CD4-positive, alpha-beta T cell (primary cell): Measurements from ENCODE around the gene KIF1C. TPM values are rescaled to one million over a fixed set of nuclear protein-coding genes. Genes with fewer than 3 reads are reported as not detected.

Experiments
- ATAC-seq: fragments of 200-7000 bp; cut with Tn5 transposase; one replicate; pipeline ENCODE4 v1.10.0; 2022; ENCODE audit warnings: mild to moderate bottlenecking; ENCODE audit not compliant: poor library complexity
- CTCF ChIA-PET: fragments of 350-600 bp; sonication (Branson Sonifier 250); formaldehyde crosslinking; loops from one replicate; lab custom pipeline; 2021; ENCODE audit warnings: antibody characterized with exemption, inconsistent platforms; lab: Charles Lee
- POLR2A ChIA-PET: fragments of 350-600 bp; sonication (Branson Sonifier 250); formaldehyde crosslinking; loops from one replicate; lab custom pipeline; 2021; ENCODE audit warnings: antibody characterized with exemption, inconsistent platforms; lab: Charles Lee
- DNase-seq, 14 experiments: peaks; one replicate each; pipeline ENCODE4 v3.0.0-alpha.2; 2013 to 2020; ENCODE audit warnings: mixed read lengths in 2 of 14
- H3K27ac ChIP-seq, 2 donors: one replicate each; pipeline versions ENCODE4 v1.5.1 to v1.7.0; 2013; ENCODE audit warnings: low read length in 2 of 2, low read depth in 1 of 2, mild to moderate bottlenecking in 1 of 2
- H3K27me3 ChIP-seq, 2 experiments: 1 replicate in 1 of 2; 2 replicates in 1 of 2; pipeline versions ENCODE4 v1.6.1 to v1.7.0; 2013; ENCODE audit warnings: low read length in 2 of 2, control low read depth in 1 of 2, mild to moderate bottlenecking in 1 of 2, moderate library complexity in 1 of 2; ENCODE audit not compliant: insufficient read depth in 2 of 2, control insufficient read depth in 1 of 2
- H3K36me3 ChIP-seq: one replicate; pipeline ENCODE4 v1.6.1; 2013; ENCODE audit warnings: low read length, control low read depth; ENCODE audit not compliant: insufficient read depth
- H3K4me1 ChIP-seq: one replicate; pipeline ENCODE4 v1.6.1; 2013; ENCODE audit warnings: low read length, control low read depth; ENCODE audit not compliant: insufficient read depth
- H3K4me3 ChIP-seq: one replicate; pipeline ENCODE4 v1.5.1; 2013; ENCODE audit warnings: mild to moderate bottlenecking, low read length, moderate library complexity
- H3K9me3 ChIP-seq, 2 experiments: 1 replicate in 1 of 2; 2 replicates in 1 of 2; pipeline versions ENCODE4 v1.6.1 to v1.7.0; 2013; ENCODE audit warnings: low read length in 2 of 2, mild to moderate bottlenecking in 2 of 2, control low read depth in 1 of 2, moderate library complexity in 1 of 2; ENCODE audit not compliant: control insufficient read depth in 1 of 2, insufficient read depth in 1 of 2
- H3K27ac Mint-ChIP-seq: one replicate; pipeline ENCODE4 v1.8.0; 2020; ENCODE audit warnings: mixed read lengths
- H3K27me3 Mint-ChIP-seq: one replicate; pipeline ENCODE4 v1.8.0; 2021; ENCODE audit warnings: mixed read lengths
- H3K36me3 Mint-ChIP-seq: one replicate; pipeline ENCODE4 v1.8.0; 2021; ENCODE audit warnings: low read depth, mixed read lengths
- H3K4me1 Mint-ChIP-seq: one replicate; pipeline ENCODE4 v1.8.0; 2021; ENCODE audit warnings: low read depth, mixed read lengths
- H3K4me3 Mint-ChIP-seq: one replicate; pipeline ENCODE4 v1.8.0; 2020; ENCODE audit warnings: mild to moderate bottlenecking, mixed read lengths
- H3K9me3 Mint-ChIP-seq: one replicate; pipeline ENCODE4 v1.8.0; 2020; ENCODE audit warnings: mixed read lengths
- CTCF ChIP-seq: fragments of 200-600 bp; IDR thresholded peaks from one replicate; pipeline ENCODE4 v1.8.0; 2022; ENCODE audit warnings: antibody characterized with exemption, mild to moderate bottlenecking
- intact Hi-C, 2 experiments: fragments of 100-400 bp; cut with DNase I in 1 of 2; cut with micrococcal nuclease in 1 of 2; formaldehyde crosslinking; loops; one replicate each; pipeline versions ENCODE4 v1.15.1 to v1.9.0; 2023 to 2025; cut with DNase I, micrococcal nuclease
- total RNA-seq, 174 experiments: library from RNA in 2 of 174; stranded (reverse) in 2 of 174; gene quantifications; one replicate each; pipeline ENCODE4 v1.2.3 and lab custom pipeline; 2021 to 2026

KIF1C gene
- total RNA-seq, 2 experiments from 2014 or later: 10.2 to 12.2 TPM

DNA sequence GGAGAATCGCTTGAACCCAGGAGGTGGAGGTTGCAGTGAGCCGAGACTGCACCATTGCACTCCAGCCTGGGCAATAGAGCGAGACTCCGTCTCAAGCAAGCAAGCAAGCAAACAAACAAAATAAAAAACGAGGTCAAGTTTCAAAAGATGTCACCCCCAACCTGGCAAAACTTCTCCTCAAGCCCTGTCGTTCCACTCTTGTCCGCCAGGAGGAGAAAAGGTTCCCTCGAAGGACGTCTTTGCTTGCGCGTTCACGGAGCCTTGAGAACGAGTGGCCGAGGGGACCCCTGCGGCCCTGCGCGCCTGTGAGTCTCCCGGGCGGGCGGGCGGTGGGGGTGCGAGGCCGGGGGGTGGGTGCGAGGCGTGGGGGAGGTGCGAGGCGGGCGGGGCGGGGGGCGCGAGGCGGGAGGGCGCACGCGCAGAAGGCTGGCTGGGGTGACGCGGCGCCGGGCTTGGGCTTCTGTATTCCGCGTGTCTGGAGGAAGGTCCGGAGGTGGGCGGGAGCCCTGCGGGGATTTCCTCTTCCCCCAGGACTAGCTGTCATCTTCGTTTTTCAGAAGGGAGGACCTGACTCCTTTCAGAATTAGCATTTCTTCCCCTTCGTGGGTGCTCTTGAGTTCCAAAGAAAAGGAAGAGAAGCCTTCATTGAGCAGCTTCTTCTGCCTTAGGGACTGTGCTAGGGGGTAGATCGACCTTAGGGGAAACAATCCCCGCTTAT is 33.8 kb downstream of the KIF1C start:
- peak; percentile 71 for TF ChIP-seq CTCF

DNA sequence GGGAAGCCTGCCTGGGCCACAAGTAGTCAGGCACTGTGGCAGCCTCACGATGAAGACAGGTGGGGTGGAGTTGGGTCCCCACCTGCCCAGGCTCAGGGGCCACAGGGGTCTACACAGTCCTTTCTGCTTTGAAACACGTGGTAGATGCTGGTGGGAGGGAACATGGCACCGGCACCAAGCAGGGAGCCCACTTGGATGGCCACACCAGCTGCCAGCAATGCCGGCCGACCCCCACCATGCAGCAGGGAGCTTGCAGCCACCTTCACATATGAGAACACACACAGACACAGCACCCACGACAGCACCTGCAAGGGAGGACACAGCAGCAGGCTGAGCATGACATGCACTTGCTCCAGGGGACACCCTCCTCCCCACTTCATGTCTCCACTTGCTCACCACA is 35.1 kb downstream of the KIF1C start:
- Histone ChIP-seq H3K27ac (no peak overlapping the region), H3K4me3 (no peak overlapping the region), H3K27me3 (no peaks in the 10 kb centered on the region), H3K9me3 (no peaks in the 10 kb centered on the region), H3K4me1 (peaks cover 42% of the 10 kb centered on the region), H3K36me3 (no peaks in the 10 kb centered on the region)
- no peak for ATAC-seq
- no peak for TF ChIP-seq CTCF
- no peaks in the 10 kb centered on the region for H3K9me3 Mint-ChIP-seq
- H3K27me3 Mint-ChIP-seq: no peaks in the 10 kb centered on the region
- H3K4me3 Mint-ChIP-seq: no peak overlapping the region
- intact Hi-C loops: loop anchor here in 1 of 2 experiments (5.0 kb wide), 1 partner anchor 44 kb away; the partner anchor contains the start of gene ZFP3
- H3K36me3 Mint-ChIP-seq: no peaks in the 10 kb centered on the region
- H3K4me1 Mint-ChIP-seq: peaks cover 28% of the 10 kb centered on the region
- no peak for DNase-seq
- ChIA-PET CTCF (interaction anchor here (0.6 to 3.3 kb wide), 3 partner anchors 15 to 1202 kb away, joined by 3 to 37 read pairs (median 3); no protein-coding TSS in a partner anchor), POLR2A (interaction anchor here (1.1 kb wide), 1 partner anchor 16 kb away, joined by 3 read pairs; no protein-coding TSS in a partner anchor)
- H3K27ac Mint-ChIP-seq: no peak overlapping the region

More for the DNA sequence above, 33.8 kb downstream of the KIF1C start:
- Mint-ChIP-seq H3K9me3 (no peaks in the 10 kb centered on the region), H3K4me1 (peaks cover 28% of the 10 kb centered on the region), H3K36me3 (no peaks in the 10 kb centered on the region), H3K27ac (peak overlapping the region; percentile 94), H3K4me3 (peak overlapping the region; percentile 88), H3K27me3 (no peaks in the 10 kb centered on the region)
- ATAC-seq: peak; percentile 87
- ChIA-PET POLR2A (interaction anchor here (0.6 to 3.3 kb wide), 13 partner anchors 9 to 567 kb away, joined by 3 to 37 read pairs (median 4); partner anchors contain the start of genes CAMTA2, INCA1, KIF1C and RNF167), CTCF (interaction anchor here (0.9 to 3.3 kb wide), 6 partner anchors 14 to 160 kb away, joined by 3 to 37 read pairs (median 7); partner anchors contain the start of gene KIF1C)
- peak; percentile 75 to 92 (median 80) for DNase-seq
- Histone ChIP-seq H3K27me3 (no peaks in the 10 kb centered on the region), H3K27ac (peak overlapping the region; percentile 61 to 64), H3K9me3 (no peaks in the 10 kb centered on the region), H3K4me1 (peaks cover 42% of the 10 kb centered on the region), H3K36me3 (no peaks in the 10 kb centered on the region), H3K4me3 (peak overlapping the region; percentile 61)
- intact Hi-C loops: loop anchor here (1.0 to 5.0 kb wide), 3 partner anchors 18 to 46 kb away; partner anchors contain the start of gene ZFP3 (in 1 of the 2)

GRCh38 chr17:5033352-5034015 is 35.7 kb downstream of the KIF1C start:
- H3K27me3 Mint-ChIP-seq: no peaks in the 10 kb centered on the region
- POLR2A ChIA-PET: interaction anchor here (1.1 kb wide), 1 partner anchor 16 kb away, joined by 3 read pairs; no protein-coding TSS in a partner anchor
- Histone ChIP-seq H3K9me3 (no peaks in the 10 kb centered on the region), H3K27ac (no peak overlapping the region), H3K4me1 (peaks cover 42% of the 10 kb centered on the region), H3K4me3 (no peak overlapping the region), H3K36me3 (no peaks in the 10 kb centered on the region), H3K27me3 (no peaks in the 10 kb centered on the region)
- H3K4me1 Mint-ChIP-seq: peaks cover 28% of the 10 kb centered on the region
- H3K36me3 Mint-ChIP-seq: no peaks in the 10 kb centered on the region
- no peak for ATAC-seq
- H3K27ac Mint-ChIP-seq: no peak overlapping the region
- CTCF ChIA-PET: no interaction called here
- no peak for DNase-seq
- intact Hi-C loops: loop anchor here in 1 of 2 experiments (5.0 kb wide), 1 partner anchor 44 kb away; the partner anchor contains the start of gene ZFP3
- TF ChIP-seq CTCF: no peak
- no peak overlapping the region for H3K4me3 Mint-ChIP-seq
- no peaks in the 10 kb centered on the region for H3K9me3 Mint-ChIP-seq
